Endodermal cell (in vitro differentiated cells): ENCODE data around the gene PLCG2. TPM values are rescaled to one million over a fixed set of nuclear protein-coding genes. Genes with fewer than 3 reads are reported as not detected.

ENCODE experiments used
- DNase-seq: peaks from one replicate; pipeline ENCODE4 v3.0.0-alpha.2; 2017
- H3K27ac ChIP-seq: 2 replicates; pipeline ENCODE4 v1.5.1; 2013; ENCODE audit warnings: mild to moderate bottlenecking, low read depth, low read length, moderate library complexity
- H3K27me3 ChIP-seq: 2 replicates; pipeline ENCODE4 v1.6.1; 2013; ENCODE audit warnings: mild to moderate bottlenecking, low read length, moderate library complexity; ENCODE audit not compliant: insufficient read depth, control insufficient read depth, poor library complexity, severe bottlenecking
- H3K36me3 ChIP-seq: 2 replicates; pipeline ENCODE4 v1.7.0; 2013; ENCODE audit warnings: mild to moderate bottlenecking, low read length, moderate library complexity; ENCODE audit not compliant: control insufficient read depth, insufficient read depth
- H3K4me1 ChIP-seq: one replicate; pipeline ENCODE4 v1.7.0; 2013; ENCODE audit warnings: low read length; ENCODE audit not compliant: control insufficient read depth, insufficient read depth
- H3K4me3 ChIP-seq: 2 replicates; pipeline ENCODE4 v1.5.1; 2013; ENCODE audit warnings: mild to moderate bottlenecking, low read length, moderate library complexity
- H3K9ac ChIP-seq: 2 replicates; pipeline ENCODE4 v1.6.1; 2013; ENCODE audit warnings: mild to moderate bottlenecking, low read length, moderate library complexity; ENCODE audit not compliant: poor library complexity, severe bottlenecking; ENCODE audit errors: extremely low read depth
- H3K9me3 ChIP-seq: 2 replicates; pipeline ENCODE4 v1.6.1; 2013; ENCODE audit warnings: mild to moderate bottlenecking, low read length, moderate library complexity; ENCODE audit not compliant: control insufficient read depth
- H3K27ac Mint-ChIP-seq: 2 replicates; pipeline ENCODE4 v1.8.0; 2020; ENCODE audit warnings: mixed read lengths
- H3K27me3 Mint-ChIP-seq: 2 replicates; pipeline ENCODE4 v1.8.0; 2021; ENCODE audit warnings: mild to moderate bottlenecking, mixed read lengths; ENCODE audit not compliant: insufficient read depth
- H3K36me3 Mint-ChIP-seq: 2 replicates; pipeline ENCODE4 v1.8.0; 2020; ENCODE audit warnings: low read depth, mixed read lengths
- H3K4me1 Mint-ChIP-seq: 2 replicates; pipeline ENCODE4 v1.8.0; 2020; ENCODE audit warnings: mixed read lengths
- H3K4me3 Mint-ChIP-seq: 2 replicates; pipeline ENCODE4 v1.8.0; 2020; ENCODE audit warnings: mild to moderate bottlenecking, moderate library complexity, mixed read lengths
- H3K9me3 Mint-ChIP-seq: 2 replicates; pipeline ENCODE4 v1.8.0; 2020; ENCODE audit warnings: mild to moderate bottlenecking, mixed read lengths
- whole genome bisulfite sequencing, 2 experiments: methylation state at CpG; one replicate each; pipeline versions ENCODE4 v1.1.5 to v1.1.7; 2013; ENCODE audit warnings: missing lambda C conversion rate in 2 of 2, mixed read lengths in 1 of 2; ENCODE audit not compliant: insufficient coverage in 1 of 2, insufficient read length in 1 of 2; 5-methylcytosine and 5-hydroxymethylcytosine counted together
- total RNA-seq, 2 donors: library from RNA; stranded (reverse); fragmentation: NEBNext Ultra II Directional in 1 of 2; extraction: Animal tissue kit (Norgen Biotek cat#: 25700) in 1 of 2; gene quantifications; 2 replicates in 1 of 2; 3 replicates in 1 of 2; pipeline ENCODE4 v1.2.1, GENCODE V29; 2021
- TF ChIP-seq, protein P1 (sequence below): fragments of 200-600 bp; sonication (generic); conservative IDR thresholded peaks from 2 replicates; pipeline ENCODE4 v1.5.0; 2021; ENCODE audit warnings: antibody characterized with exemption, mild to moderate bottlenecking

The PLCG2 gene
- total RNA-seq, 2 donors from 2014 or later: 34.7 to 48.4 TPM

DNA sequence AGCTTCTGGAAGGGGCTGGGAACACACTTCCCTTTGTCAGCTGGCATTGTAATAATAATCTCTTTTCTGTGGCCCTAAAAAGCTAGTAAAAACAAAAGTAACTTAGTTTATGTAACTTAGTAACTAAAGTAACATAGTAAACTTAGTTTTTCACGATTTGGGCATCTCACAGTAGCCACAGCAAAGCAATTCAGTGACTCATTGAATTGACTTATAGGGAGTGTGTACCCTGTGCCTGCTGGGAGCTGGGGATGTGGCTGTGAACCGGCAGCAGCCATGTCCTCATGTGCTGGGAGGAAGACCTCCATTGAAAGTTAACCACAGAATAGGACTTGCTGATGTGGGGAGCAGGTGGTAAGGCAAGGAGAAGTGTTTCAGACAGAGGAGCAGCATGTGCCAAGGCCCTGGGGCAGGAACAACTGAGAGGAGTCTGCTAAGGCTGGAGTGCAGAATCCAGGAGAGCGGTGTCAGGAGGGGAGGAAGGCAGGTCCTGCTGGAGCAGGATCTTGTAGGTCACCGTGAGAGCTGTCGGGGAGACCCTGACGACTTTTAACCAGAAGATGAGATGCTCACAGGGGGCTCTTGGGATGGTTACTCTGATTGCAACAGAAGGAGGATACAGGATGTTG, 112.8 kb downstream of the PLCG2 start:
- peaks cover 14% of the 10 kb centered on the region for H3K36me3 ChIP-seq
- no peak for DNase-seq
- Mint-ChIP-seq H3K4me1 (no peaks in the 10 kb centered on the region), H3K9me3 (no peaks in the 10 kb centered on the region), H3K27ac (no peak overlapping the region), H3K27me3 (no peaks in the 10 kb centered on the region), H3K4me3 (no peak overlapping the region), H3K36me3 (peaks cover 52% of the 10 kb centered on the region)
- TF ChIP-seq, protein P1, sequence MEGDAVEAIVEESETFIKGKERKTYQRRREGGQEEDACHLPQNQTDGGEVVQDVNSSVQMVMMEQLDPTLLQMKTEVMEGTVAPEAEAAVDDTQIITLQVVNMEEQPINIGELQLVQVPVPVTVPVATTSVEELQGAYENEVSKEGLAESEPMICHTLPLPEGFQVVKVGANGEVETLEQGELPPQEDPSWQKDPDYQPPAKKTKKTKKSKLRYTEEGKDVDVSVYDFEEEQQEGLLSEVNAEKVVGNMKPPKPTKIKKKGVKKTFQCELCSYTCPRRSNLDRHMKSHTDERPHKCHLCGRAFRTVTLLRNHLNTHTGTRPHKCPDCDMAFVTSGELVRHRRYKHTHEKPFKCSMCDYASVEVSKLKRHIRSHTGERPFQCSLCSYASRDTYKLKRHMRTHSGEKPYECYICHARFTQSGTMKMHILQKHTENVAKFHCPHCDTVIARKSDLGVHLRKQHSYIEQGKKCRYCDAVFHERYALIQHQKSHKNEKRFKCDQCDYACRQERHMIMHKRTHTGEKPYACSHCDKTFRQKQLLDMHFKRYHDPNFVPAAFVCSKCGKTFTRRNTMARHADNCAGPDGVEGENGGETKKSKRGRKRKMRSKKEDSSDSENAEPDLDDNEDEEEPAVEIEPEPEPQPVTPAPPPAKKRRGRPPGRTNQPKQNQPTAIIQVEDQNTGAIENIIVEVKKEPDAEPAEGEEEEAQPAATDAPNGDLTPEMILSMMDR: no peak
- H3K4me3 ChIP-seq: no peak overlapping the region
- H3K9ac ChIP-seq: no peak overlapping the region
- no peaks in the 10 kb centered on the region for H3K9me3 ChIP-seq
- no peak overlapping the region for H3K27ac ChIP-seq
- 86 to 100% methylated on average over 5 to 6 of the region's 6 CpGs for WGBS, 2 experiments
- H3K27me3 ChIP-seq: no peaks in the 10 kb centered on the region
- no peaks in the 10 kb centered on the region for H3K4me1 ChIP-seq

DNA sequence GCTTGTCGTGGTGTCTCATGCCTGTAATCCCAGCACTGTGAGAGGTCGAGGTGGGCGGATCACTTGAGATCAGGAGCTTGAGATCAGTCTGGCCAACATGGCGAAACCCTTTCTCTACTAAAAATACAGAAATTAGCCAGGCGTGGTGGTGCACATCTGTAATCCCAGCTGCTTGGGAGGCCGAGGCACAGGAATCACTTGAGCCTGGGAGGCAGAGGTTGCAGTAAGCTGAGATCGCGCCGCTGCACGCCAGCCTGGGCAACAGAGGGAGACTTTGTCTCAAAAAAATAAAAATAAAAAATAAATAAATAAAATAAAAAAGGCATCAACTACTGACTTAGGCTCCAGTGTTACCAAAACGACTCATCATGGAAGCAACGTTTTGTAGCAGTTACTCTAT, 115.5 kb downstream of the PLCG2 start:
- H3K36me3 ChIP-seq: peaks cover 17% of the 10 kb centered on the region
- H3K9me3 ChIP-seq: no peaks in the 10 kb centered on the region
- peak; percentile 26 for DNase-seq
- H3K27ac ChIP-seq: no peak overlapping the region
- no peak overlapping the region for H3K4me3 ChIP-seq
- Mint-ChIP-seq H3K9me3 (no peaks in the 10 kb centered on the region), H3K27ac (no peak overlapping the region), H3K4me1 (no peaks in the 10 kb centered on the region), H3K4me3 (no peak overlapping the region), H3K27me3 (no peaks in the 10 kb centered on the region), H3K36me3 (peaks cover 58% of the 10 kb centered on the region)
- no peaks in the 10 kb centered on the region for H3K4me1 ChIP-seq
- WGBS, 2 experiments: 87 to 94% methylated on average over 8 of the region's 12 CpGs
- no peaks in the 10 kb centered on the region for H3K27me3 ChIP-seq
- TF ChIP-seq, protein P1: no peak
- no peak overlapping the region for H3K9ac ChIP-seq

DNA sequence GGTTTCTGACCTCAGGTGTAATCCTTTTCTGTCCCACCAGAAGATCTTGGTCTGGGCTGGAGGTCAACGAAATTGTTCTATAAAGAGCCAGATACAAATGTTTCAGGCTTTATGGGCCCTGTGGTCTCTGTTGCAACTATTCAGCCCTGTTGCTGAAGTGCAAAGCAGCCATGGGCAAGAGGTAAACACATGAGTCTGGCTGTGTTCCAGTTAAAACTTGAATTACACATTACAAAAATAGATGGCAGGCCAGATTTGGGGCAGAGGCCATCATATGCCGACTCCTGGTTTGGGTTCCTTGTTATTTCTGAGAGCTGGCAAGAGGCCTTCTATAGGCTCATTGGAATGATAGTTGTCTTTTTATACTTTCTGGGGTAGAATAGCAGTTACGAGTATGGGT, 117.8 kb downstream of the PLCG2 start:
- 94 to 100% methylated on average over 1 to 3 of the region's 3 CpGs for WGBS, 2 experiments
- DNase-seq: no peak
- no peaks in the 10 kb centered on the region for H3K9me3 Mint-ChIP-seq
- no peak overlapping the region for H3K27ac Mint-ChIP-seq
- H3K36me3 ChIP-seq: peaks cover 25% of the 10 kb centered on the region
- H3K4me1 ChIP-seq: no peaks in the 10 kb centered on the region
- no peak overlapping the region for H3K27ac ChIP-seq
- no peaks in the 10 kb centered on the region for H3K27me3 Mint-ChIP-seq
- TF ChIP-seq, protein P1: no peak
- no peaks in the 10 kb centered on the region for H3K27me3 ChIP-seq
- H3K4me3 Mint-ChIP-seq: no peak overlapping the region
- no peaks in the 10 kb centered on the region for H3K4me1 Mint-ChIP-seq
- H3K36me3 Mint-ChIP-seq: peaks cover 63% of the 10 kb centered on the region
- no peaks in the 10 kb centered on the region for H3K9me3 ChIP-seq
- no peak overlapping the region for H3K9ac ChIP-seq
- H3K4me3 ChIP-seq: no peak overlapping the region
